HepG2 (cell line): ENCODE results near the gene RERG. TPM values are rescaled to one million over a fixed set of nuclear protein-coding genes. Genes with fewer than 3 reads are reported as not detected.

Source experiments
- ATAC-seq: fragments of 200-7000 bp; cut with Tn5 transposase; 3 replicates; pipeline ENCODE4 v1.9.1; 2020; ENCODE audit warnings: mild to moderate bottlenecking, moderate library complexity
- BruUV-seq: library from RNA; stranded (reverse); fragments of 400-500 nt; replicated peaks from 2 replicates; lab custom pipeline; 2021; lab: Mats Ljungman, UMichigan
- CTCF ChIA-PET: fragments of 300-600 bp; formaldehyde crosslinking; extraction: SDS; loops from one replicate; lab custom pipeline; 2021; ENCODE audit warnings: low total read pairs, inconsistent platforms, low intra/inter-chr PET ratio; lab: Yijun Ruan, JAX
- POLR2A ChIA-PET: fragments of 350-600 bp; sonication (Branson Sonifier 250); formaldehyde crosslinking; loops from one replicate; lab custom pipeline; 2020; ENCODE audit warnings: antibody characterized with exemption, inconsistent platforms; lab: Yijun Ruan, JAX
- DNase-seq: peaks from one replicate; pipeline ENCODE4 v3.0.0-alpha.2; 2015; ENCODE audit warnings: low spot score
- FAIRE-seq: peaks from 3 replicates; lab custom pipeline; 2011; peaks lifted over from hg19 to GRCh38; lab: Jason Lieb, UNC
- H2AFZ ChIP-seq: one replicate; pipeline ENCODE4 v1.6.1; 2011; ENCODE audit warnings: low read length, inconsistent platforms
- H3K27ac ChIP-seq: fragments of 300-600 bp; 3 replicates; pipeline ENCODE4 v1.8.0; 2011; ENCODE audit warnings: mixed run types, mild to moderate bottlenecking, mixed read lengths, low read length, inconsistent platforms; ENCODE audit not compliant: insufficient read depth; ENCODE audit errors: extremely low read length
- H3K27me3 ChIP-seq, 2 experiments: fragments of 200-600 bp in 1 of 2; 2 replicates in 1 of 2; 3 replicates in 1 of 2; pipeline versions ENCODE4 v1.6.0 to v1.8.0; 2011; ENCODE audit warnings: low read length in 2 of 2, mild to moderate bottlenecking in 2 of 2, moderate library complexity in 2 of 2, inconsistent platforms in 1 of 2; ENCODE audit not compliant: insufficient read depth in 2 of 2, control insufficient read depth in 1 of 2
- H3K36me3 ChIP-seq, 2 experiments: fragments of 200-600 bp in 1 of 2; replicated peaks in 1 of 2; 2 replicates in 1 of 2; 3 replicates in 1 of 2; pipeline versions ENCODE4 v1.5.1 to v1.8.0; 2011; ENCODE audit warnings: low read length in 2 of 2, inconsistent platforms in 1 of 2; ENCODE audit not compliant: insufficient read depth in 2 of 2, control insufficient read depth in 1 of 2
- H3K4me1 ChIP-seq: 2 replicates; pipeline ENCODE4 v1.5.1; 2012; ENCODE audit warnings: low read length, inconsistent platforms; ENCODE audit not compliant: insufficient read depth
- H3K4me2 ChIP-seq: 2 replicates; pipeline ENCODE4 v1.6.0; 2011; ENCODE audit warnings: low read depth, low read length, inconsistent platforms
- H3K4me3 ChIP-seq, 3 experiments: fragments of 200-600 bp in 1 of 3; sonication (generic), shearing (Covaris generic) in 1 of 3; replicated peaks in 1 of 3; 2 replicates each; pipeline ENCODE4 v1.5.1; 2011 to 2016; ENCODE audit warnings: low read length in 3 of 3, inconsistent platforms in 2 of 3, low read depth in 2 of 3, mild to moderate bottlenecking in 2 of 3, control low read depth in 1 of 3, mixed read lengths in 1 of 3; ENCODE audit not compliant: insufficient read depth in 1 of 3
- H3K79me2 ChIP-seq: one replicate; pipeline ENCODE4 v1.6.1; 2011; ENCODE audit warnings: low read length, inconsistent platforms; ENCODE audit not compliant: insufficient read depth
- H3K9ac ChIP-seq: 2 replicates; pipeline ENCODE4 v1.6.0; 2011; ENCODE audit warnings: mild to moderate bottlenecking, low read depth, low read length, inconsistent platforms; ENCODE audit not compliant: insufficient read depth
- H3K9me3 ChIP-seq: 2 replicates; pipeline ENCODE4 v1.5.1; 2012; ENCODE audit warnings: mild to moderate bottlenecking, low read length
- H4K20me1 ChIP-seq: 2 replicates; pipeline ENCODE4 v1.6.0; 2011; ENCODE audit warnings: inconsistent platforms, mild to moderate bottlenecking, low read length, moderate library complexity; ENCODE audit not compliant: insufficient read depth
- MLXIP ChIP-seq: sonication (generic); formaldehyde crosslinking; IDR thresholded peaks from 2 replicates; pipeline ENCODE4 v1.9.0; 2021; ENCODE audit warnings: missing genetic modification reagents, borderline replicate concordance
- NR3C1 ChIP-seq: sonication (generic); formaldehyde crosslinking; IDR thresholded peaks from 2 replicates; pipeline ENCODE4 v1.4.0; 2020; ENCODE audit warnings: missing genetic modification reagents
- PLSCR1 ChIP-seq: sonication (generic); formaldehyde crosslinking; IDR thresholded peaks from 2 replicates; pipeline ENCODE4 v1.5.0; 2020; ENCODE audit warnings: missing genetic modification reagents, mild to moderate bottlenecking, borderline replicate concordance
- TAF1 ChIP-seq: sonication (generic); formaldehyde crosslinking; IDR thresholded peaks from 2 replicates; pipeline ENCODE4 v1.4.0; 2020; ENCODE audit warnings: missing genetic modification reagents
- THAP11 ChIP-seq: IDR thresholded peaks from 2 replicates; pipeline ENCODE4 v1.6.1; 2016; ENCODE audit warnings: missing biosample characterization, missing genetic modification reagents
- U2AF1 ChIP-seq: fragments of 200-400 bp; formaldehyde crosslinking; optimal IDR thresholded peaks from 2 replicates; pipeline ENCODE3; 2017; ENCODE audit warnings: mild to moderate bottlenecking, low read depth, low read length
- ZNF33A ChIP-seq: sonication (generic); formaldehyde crosslinking; IDR thresholded peaks from 2 replicates; pipeline ENCODE4 v1.5.1; 2020; ENCODE audit warnings: missing genetic modification reagents, mild to moderate bottlenecking, moderate library complexity, borderline replicate concordance
- ZNF367 ChIP-seq: sonication (generic); formaldehyde crosslinking; IDR thresholded peaks from 2 replicates; pipeline ENCODE4 v1.4.0; 2020; ENCODE audit warnings: missing genetic modification reagents, borderline replicate concordance
- ZNF513 ChIP-seq: sonication (generic); formaldehyde crosslinking; conservative IDR thresholded peaks from 2 replicates; pipeline ENCODE4 v1.5.0; 2020; ENCODE audit warnings: missing genetic modification reagents
- ZNF562 ChIP-seq: sonication (generic); formaldehyde crosslinking; IDR thresholded peaks from 2 replicates; pipeline ENCODE4 v1.8.0; 2022; ENCODE audit warnings: missing genetic modification reagents, borderline replicate concordance
- WGBS: methylation state at CpG from one replicate; pipeline ENCODE4 v1.1.6; 2017; ENCODE audit warnings: low lambda C conversion rate; 5-methylcytosine and 5-hydroxymethylcytosine counted together
- in situ Hi-C: cut with HindIII; loops from 2 replicates; pipeline ENCODE4 v1.10.0; 2017; ENCODE audit warnings: low pct_unique_long_range_greater_than_20kb; ENCODE audit not compliant: extremely low pct_ligation_motif_present
- intact Hi-C: fragments of 100-400 bp; cut with micrococcal nuclease; formaldehyde crosslinking; loops from one replicate; pipeline ENCODE4 v1.10.0; 2022; ENCODE audit not compliant: unreplicated experiment
- polyA plus RNA-seq, 8 experiments: library from polyadenylated mRNA; depleted of rRNA in 3 of 8; stranded (reverse) in 7 of 8; unstranded in 1 of 8; fragments of >200 nt; fragmentation: Illumina TruSeq in 4 of 8; extraction: Trizol in 4 of 8; gene quantifications; 2 replicates each; pipeline versions ENCODE4 v1.2.1 to v1.2.3, GENCODE V29; 2011 to 2016; ENCODE audit warnings: low read depth in 4 of 8, missing spikeins in 1 of 8, mixed read lengths in 1 of 8; ENCODE audit not compliant: insufficient read depth in 1 of 8
- total RNA-seq, 5 experiments: library from RNA; depleted of rRNA; stranded (reverse); fragments of >200 nt; fragmentation: Illumina TruSeq; extraction: Trizol; gene quantifications; 2 replicates each; pipeline ENCODE4 v1.2.3, GENCODE V29; 2016; ENCODE audit warnings: low read depth in 1 of 5

Gene RERG
- total and polyA plus RNA-seq, 2 of the 13 experiments (the other 11 are each of a cell fraction or from before 2014, with no cell fraction given): not detected

GRCh38 chr12:15222219-15222618 is 1.0 kb upstream of the RERG start:
- Histone ChIP-seq H3K27ac (no peak overlapping the region), H4K20me1 (no peaks in the 10 kb centered on the region), H3K36me3 (no peaks in the 10 kb centered on the region), H3K4me3 (no peak overlapping the region), H3K9me3 (no peaks in the 10 kb centered on the region), H3K79me2 (no peaks in the 10 kb centered on the region), H2AFZ (no peak overlapping the region), H3K4me2 (no peak overlapping the region), H3K27me3 (peaks cover 3 to 7% of the 10 kb centered on the region in 2 experiments; a peak in 3 of 5 replicates), H3K4me1 (peaks cover 5% of the 10 kb centered on the region; the same call in 1 of the 2 replicates), H3K9ac (no peak overlapping the region)
- no peak for TF ChIP-seq ZNF562
- TF ChIP-seq U2AF1: no peak
- no peak for TF ChIP-seq THAP11 (CRISPR knock-in tag)
- no peak for TF ChIP-seq ZNF33A (CRISPR knock-in tag)
- no peak for TF ChIP-seq MLXIP (CRISPR knock-in tag)
- no peak for TF ChIP-seq ZNF367 (CRISPR knock-in tag)
- no peak for TF ChIP-seq TAF1 (CRISPR knock-in tag)
- no peak for TF ChIP-seq ZNF513
- no peak for TF ChIP-seq PLSCR1 (CRISPR knock-in tag)
- TF ChIP-seq NR3C1 (CRISPR knock-in tag): no peak
- in situ Hi-C loops: loop anchor here (25.0 kb wide), 1 partner anchor 485 kb away; no protein-coding TSS in a partner anchor
- DNase-seq: no peak
- no TSS peak for BruUV-seq
- no peak for FAIRE-seq
- CTCF ChIA-PET: interaction anchor here (1.6 to 2.4 kb wide), 3 partner anchors 71 to 498 kb away, joined by 7 to 14 read pairs (median 13); no protein-coding TSS in a partner anchor
- intact Hi-C loops: no loop called here
- no peak for ATAC-seq
- 2% methylated on average over 3 of the region's 3 CpGs for WGBS
- POLR2A ChIA-PET: no interaction called here
